Prostate gland (tissue), 2 donors: ENCODE data around the gene SLC6A6. TPM values are rescaled to one million over a fixed set of nuclear protein-coding genes. Genes with fewer than 3 reads are reported as not detected.

Experiments used
- DNase-seq: peaks from one replicate; pipeline ENCODE4 v3.0.0-alpha.2; 2019; ENCODE audit warnings: low spot score
- H3K27ac ChIP-seq, 2 donors: fragments of 200-600 bp; sonication (generic); 2 replicates each; pipeline ENCODE4 v1.5.1; 2017 to 2019
- H3K27me3 ChIP-seq: fragments of 200-600 bp; sonication (generic); replicated peaks from 2 replicates; pipeline ENCODE4 v1.5.1; 2019; ENCODE audit not compliant: insufficient read depth
- H3K36me3 ChIP-seq, 2 donors: fragments of 200-600 bp; sonication (generic); 1 replicate in 1 of 2; 2 replicates in 1 of 2; pipeline versions ENCODE4 v1.5.1 to v1.8.1; 2017 to 2019
- H3K4me1 ChIP-seq: fragments of 200-600 bp; sonication (generic); replicated peaks from 2 replicates; pipeline ENCODE4 v1.5.1; 2019
- H3K4me3 ChIP-seq, 2 donors: fragments of 200-600 bp; sonication (generic); 2 replicates each; pipeline ENCODE4 v1.5.1; 2017 to 2019
- H3K9me3 ChIP-seq: fragments of 200-600 bp; sonication (generic); 2 replicates; pipeline ENCODE4 v1.5.1; 2017
- POLR2A ChIP-seq: fragments of 450-650 bp; IDR thresholded peaks from one replicate; pipeline ENCODE4 v1.6.1; 2016; ENCODE audit warnings: antibody characterized with exemption, mild to moderate bottlenecking
- POLR2AphosphoS5 ChIP-seq: sonication (generic); formaldehyde crosslinking; IDR thresholded peaks from one replicate; pipeline ENCODE4 v1.6.1; 2017; ENCODE audit warnings: antibody characterized with exemption
- WGBS: methylation state at CpG from one replicate; pipeline ENCODE4 v1.1.5; 2018; 5-methylcytosine and 5-hydroxymethylcytosine counted together
- intact Hi-C: fragments of 100-400 bp; cut with DNase I; formaldehyde crosslinking; loops from one replicate; pipeline ENCODE4 v1.14.2; 2022
- total RNA-seq, 2 donors: library from RNA; depleted of rRNA; stranded (reverse); fragments of >200 nt; gene quantifications; one replicate each; pipeline ENCODE4 v1.1.0, GENCODE V29; 2016
- TF ChIP-seq, protein P1 (sequence below), 4 experiments: fragments of 200-600 bp in 2 of 4; fragments of 450-650 bp in 2 of 4; sonication (generic) in 2 of 4; IDR thresholded peaks; 1 replicate in 3 of 4; 2 replicates in 1 of 4; pipeline ENCODE4 v1.5.1; 2016 to 2019; ENCODE audit warnings: antibody characterized with exemption in 4 of 4, mild to moderate bottlenecking in 2 of 4, moderate library complexity in 2 of 4

SLC6A6 gene
- total RNA-seq, 2 donors from 2014 or later = 6.9 to 24.5 TPM

- H3K27me3 ChIP-seq = no peaks in the 10 kb centered on the region
- TF ChIP-seq POLR2AphosphoS5 (no peak), POLR2A (no peak)
- no peak for DNase-seq
- no peaks in the 10 kb centered on the region for H3K9me3 ChIP-seq
- peaks cover 8% of the 10 kb centered on the region for H3K4me1 ChIP-seq
- WGBS = 71% methylated on average over 3 of the region's 3 CpGs
- intact Hi-C loops = no loop called here
- no peak overlapping the region for H3K27ac ChIP-seq
- H3K36me3 ChIP-seq = no peaks in the 10 kb centered on the region
- H3K4me3 ChIP-seq = no peak overlapping the region
These were observed 37.7 kb downstream of the SLC6A6 start for GRCh38 chr3:14440168-14440518.

GRCh38 chr3:14440531-14441239, 38.3 kb downstream of the SLC6A6 start:
- Histone ChIP-seq H3K4me3 (no peak overlapping the region), H3K4me1 (peaks cover 8% of the 10 kb centered on the region), H3K27me3 (no peaks in the 10 kb centered on the region), H3K36me3 (no peaks in the 10 kb centered on the region), H3K27ac (no peak overlapping the region), H3K9me3 (no peaks in the 10 kb centered on the region)
- 68% methylated on average over 11 of the region's 11 CpGs for WGBS
- TF ChIP-seq POLR2A (no peak), POLR2AphosphoS5 (no peak)
- TF ChIP-seq, protein P1, sequence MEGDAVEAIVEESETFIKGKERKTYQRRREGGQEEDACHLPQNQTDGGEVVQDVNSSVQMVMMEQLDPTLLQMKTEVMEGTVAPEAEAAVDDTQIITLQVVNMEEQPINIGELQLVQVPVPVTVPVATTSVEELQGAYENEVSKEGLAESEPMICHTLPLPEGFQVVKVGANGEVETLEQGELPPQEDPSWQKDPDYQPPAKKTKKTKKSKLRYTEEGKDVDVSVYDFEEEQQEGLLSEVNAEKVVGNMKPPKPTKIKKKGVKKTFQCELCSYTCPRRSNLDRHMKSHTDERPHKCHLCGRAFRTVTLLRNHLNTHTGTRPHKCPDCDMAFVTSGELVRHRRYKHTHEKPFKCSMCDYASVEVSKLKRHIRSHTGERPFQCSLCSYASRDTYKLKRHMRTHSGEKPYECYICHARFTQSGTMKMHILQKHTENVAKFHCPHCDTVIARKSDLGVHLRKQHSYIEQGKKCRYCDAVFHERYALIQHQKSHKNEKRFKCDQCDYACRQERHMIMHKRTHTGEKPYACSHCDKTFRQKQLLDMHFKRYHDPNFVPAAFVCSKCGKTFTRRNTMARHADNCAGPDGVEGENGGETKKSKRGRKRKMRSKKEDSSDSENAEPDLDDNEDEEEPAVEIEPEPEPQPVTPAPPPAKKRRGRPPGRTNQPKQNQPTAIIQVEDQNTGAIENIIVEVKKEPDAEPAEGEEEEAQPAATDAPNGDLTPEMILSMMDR (IDR thresholded peaks at IDR 0.05) = no peak
- DNase-seq = no peak
- intact Hi-C loops = no loop called here

- no peak for DNase-seq
- no peak overlapping the region for H3K27ac ChIP-seq
- H3K9me3 ChIP-seq = no peaks in the 10 kb centered on the region
- TF ChIP-seq POLR2A (no peak), POLR2AphosphoS5 (no peak)
- TF ChIP-seq, protein P1 (IDR thresholded peaks at IDR 0.05) = no peak
- intact Hi-C loops = no loop called here
- peaks cover 8% of the 10 kb centered on the region for H3K4me1 ChIP-seq
- no peak overlapping the region for H3K4me3 ChIP-seq
- no peaks in the 10 kb centered on the region for H3K27me3 ChIP-seq
- no peaks in the 10 kb centered on the region for H3K36me3 ChIP-seq
- WGBS = 92% methylated on average over 18 of the region's 18 CpGs
These were observed 39.0 kb downstream of the SLC6A6 start for GRCh38 chr3:14441240-14441919.

- no peaks in the 10 kb centered on the region for H3K9me3 ChIP-seq
- peaks cover 8% of the 10 kb centered on the region for H3K4me1 ChIP-seq
- H3K27ac ChIP-seq = no peak overlapping the region
- TF ChIP-seq, protein P1 (IDR thresholded peaks at IDR 0.05) = no peak
- TF ChIP-seq POLR2A = no peak
- TF ChIP-seq POLR2AphosphoS5 = no peak
- DNase-seq = no peak
- H3K4me3 ChIP-seq = no peak overlapping the region
- intact Hi-C loops = no loop called here
- H3K36me3 ChIP-seq = no peaks in the 10 kb centered on the region
- 92% methylated on average over 6 of the region's 6 CpGs for WGBS
- H3K27me3 ChIP-seq = no peaks in the 10 kb centered on the region
These were observed 39.5 kb downstream of the SLC6A6 start for GRCh38 chr3:14441920-14442300.

- TF ChIP-seq, protein P1 (IDR thresholded peaks at IDR 0.05) = no peak
- TF ChIP-seq POLR2A (no peak), POLR2AphosphoS5 (no peak)
- intact Hi-C loops = no loop called here
- WGBS = 95% methylated on average over 6 of the region's 6 CpGs
- peaks cover 4% of the 10 kb centered on the region for H3K4me1 ChIP-seq
- H3K36me3 ChIP-seq = no peaks in the 10 kb centered on the region
- no peak overlapping the region for H3K27ac ChIP-seq
- DNase-seq = no peak
- no peak overlapping the region for H3K4me3 ChIP-seq
- H3K27me3 ChIP-seq = no peaks in the 10 kb centered on the region
- H3K9me3 ChIP-seq = no peaks in the 10 kb centered on the region
These were observed 42.0 kb downstream of the SLC6A6 start for GRCh38 chr3:14444380-14444779.
